Measurements from ENCODE around the gene INHA.

DNA sequence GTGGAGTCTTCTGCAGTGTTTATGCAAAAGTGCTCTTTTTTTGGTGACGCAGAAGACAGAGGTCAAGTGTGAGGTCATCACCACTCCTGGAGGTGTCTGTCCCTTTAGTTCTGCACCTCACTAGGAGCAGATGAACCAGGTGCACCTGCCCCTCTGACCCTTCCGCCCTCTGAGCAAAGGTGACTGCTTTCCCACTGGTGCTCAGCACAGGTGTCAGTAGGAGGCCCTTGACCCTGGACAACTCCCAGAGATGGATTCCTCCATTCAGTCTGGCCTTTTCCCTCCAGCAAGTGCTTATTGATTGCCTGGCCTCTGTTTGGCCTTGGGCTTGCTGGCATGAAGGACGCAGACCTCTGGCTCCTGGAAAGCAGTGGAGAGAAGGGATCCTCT lies 46.6 kb downstream of the INHA start:
- TF ChIP-seq, protein P1, sequence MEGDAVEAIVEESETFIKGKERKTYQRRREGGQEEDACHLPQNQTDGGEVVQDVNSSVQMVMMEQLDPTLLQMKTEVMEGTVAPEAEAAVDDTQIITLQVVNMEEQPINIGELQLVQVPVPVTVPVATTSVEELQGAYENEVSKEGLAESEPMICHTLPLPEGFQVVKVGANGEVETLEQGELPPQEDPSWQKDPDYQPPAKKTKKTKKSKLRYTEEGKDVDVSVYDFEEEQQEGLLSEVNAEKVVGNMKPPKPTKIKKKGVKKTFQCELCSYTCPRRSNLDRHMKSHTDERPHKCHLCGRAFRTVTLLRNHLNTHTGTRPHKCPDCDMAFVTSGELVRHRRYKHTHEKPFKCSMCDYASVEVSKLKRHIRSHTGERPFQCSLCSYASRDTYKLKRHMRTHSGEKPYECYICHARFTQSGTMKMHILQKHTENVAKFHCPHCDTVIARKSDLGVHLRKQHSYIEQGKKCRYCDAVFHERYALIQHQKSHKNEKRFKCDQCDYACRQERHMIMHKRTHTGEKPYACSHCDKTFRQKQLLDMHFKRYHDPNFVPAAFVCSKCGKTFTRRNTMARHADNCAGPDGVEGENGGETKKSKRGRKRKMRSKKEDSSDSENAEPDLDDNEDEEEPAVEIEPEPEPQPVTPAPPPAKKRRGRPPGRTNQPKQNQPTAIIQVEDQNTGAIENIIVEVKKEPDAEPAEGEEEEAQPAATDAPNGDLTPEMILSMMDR (IDR thresholded peaks at IDR 0.05; ENCODE audit: borderline replicate concordance, extremely low read depth, low read length, poor library complexity, severe bottlenecking): no peak
- TF ChIP-seq EZH2 (IDR thresholded peaks at IDR 0.05; ENCODE audit: borderline replicate concordance, low read depth, low read length, severe bottlenecking): no peak

Data from DND-41 (cell line).